Panc1 (cell line): ENCODE data around the gene CST6. TPM values are rescaled to one million over a fixed set of nuclear protein-coding genes. Genes with fewer than 3 reads are reported as not detected.

Experiments
- ATAC-seq: fragments of 200-7000 bp; cut with Tn5 transposase; 2 replicates; pipeline ENCODE4 v1.9.1; 2020; ENCODE audit warnings: mild to moderate bottlenecking, moderate library complexity
- BruUV-seq: library from RNA; stranded (reverse); fragments of 400-500 nt; replicated peaks from 2 replicates; lab custom pipeline; 2021; lab: Mats Ljungman, UMichigan
- CTCF ChIA-PET: fragments of 300-600 bp; sonication (Branson Sonifier 250); formaldehyde crosslinking; loops from one replicate; lab custom pipeline; 2022; ENCODE audit warnings: antibody characterized with exemption; lab: Charles Lee
- POLR2A ChIA-PET: fragments of 300-600 bp; sonication (Branson Sonifier 250); formaldehyde crosslinking; loops from one replicate; lab custom pipeline; 2022; ENCODE audit warnings: antibody characterized with exemption; lab: Charles Lee
- DNase-seq: peaks from one replicate; pipeline ENCODE4 v3.0.0-alpha.2; 2010; ENCODE audit warnings: low read depth, low spot score
- H3K27ac ChIP-seq: 2 replicates; pipeline ENCODE4 v1.5.1; 2011; ENCODE audit warnings: mild to moderate bottlenecking, low read length, inconsistent platforms
- H3K27me3 ChIP-seq: fragments of 200-500 bp; sonication (Bioruptor generic); 2 replicates; pipeline ENCODE4 v1.6.0; 2014; ENCODE audit warnings: low read length, inconsistent platforms; ENCODE audit not compliant: control insufficient read depth, insufficient read depth
- H3K36me3 ChIP-seq: fragments of 200-500 bp; sonication (Bioruptor generic); 2 replicates; pipeline ENCODE4 v1.5.1; 2014; ENCODE audit warnings: inconsistent platforms, mild to moderate bottlenecking, low read length, moderate library complexity; ENCODE audit not compliant: control insufficient read depth, insufficient read depth
- H3K4me1 ChIP-seq: 2 replicates; pipeline ENCODE4 v1.5.1; 2011; ENCODE audit warnings: inconsistent platforms, mild to moderate bottlenecking, low read length, moderate library complexity; ENCODE audit not compliant: control insufficient read depth, insufficient read depth
- H3K4me3 ChIP-seq, 2 experiments: 2 replicates each; pipeline ENCODE4 v1.5.1; 2011 to 2012; ENCODE audit warnings: low read depth in 2 of 2, low read length in 2 of 2, mild to moderate bottlenecking in 2 of 2, inconsistent platforms in 1 of 2, moderate library complexity in 1 of 2
- H3K9me3 ChIP-seq: fragments of 200-500 bp; sonication (Bioruptor generic); 2 replicates; pipeline ENCODE4 v1.5.1; 2014; ENCODE audit warnings: low read depth, mild to moderate bottlenecking, inconsistent platforms, low read length, moderate library complexity; ENCODE audit not compliant: control insufficient read depth, insufficient read depth
- POLR2AphosphoS5 ChIP-seq: IDR thresholded peaks from 2 replicates; pipeline ENCODE4 v1.6.1; 2012; ENCODE audit warnings: mild to moderate bottlenecking, low read depth, low read length, moderate library complexity
- SIN3A ChIP-seq: IDR thresholded peaks from 2 replicates; pipeline ENCODE4 v1.6.1; 2012; ENCODE audit warnings: low read depth, mild to moderate bottlenecking, low read length, moderate library complexity, borderline replicate concordance; ENCODE audit not compliant: insufficient read depth
- TCF7L2 ChIP-seq: IDR thresholded peaks from 2 replicates; pipeline ENCODE4 v1.6.1; 2011; ENCODE audit warnings: mild to moderate bottlenecking, low read depth, low read length, inconsistent platforms
- in situ Hi-C: cut with HindIII; loops from 2 replicates; pipeline ENCODE4 v1.10.0; 2016; ENCODE audit warnings: low sequenced_read_pairs, low pct_unique_long_range_greater_than_20kb
- intact Hi-C: fragments of 100-400 bp; cut with micrococcal nuclease; formaldehyde crosslinking; loops from one replicate; pipeline ENCODE4 v1.10.0; 2022; ENCODE audit not compliant: unreplicated experiment
- total RNA-seq: library from RNA; stranded (reverse); gene quantifications from one replicate; pipeline ENCODE4 v1.2.1, GENCODE V29; 2021; ENCODE audit not compliant: unreplicated experiment
- TF ChIP-seq, protein P1 (sequence below), 2 experiments: IDR thresholded peaks; 2 replicates each; pipeline ENCODE4 v1.6.1; 2011 to 2012; ENCODE audit warnings: low read depth in 2 of 2, control low read depth in 1 of 2, low read length in 1 of 2, mild to moderate bottlenecking in 1 of 2, moderate library complexity in 1 of 2; ENCODE audit not compliant: insufficient read depth in 1 of 2
- TF ChIP-seq, protein P2 (sequence below): fragments of 450-650 bp; IDR thresholded peaks from 2 replicates; pipeline ENCODE4 v1.5.1; 2017; ENCODE audit warnings: mild to moderate bottlenecking

The CST6 gene
- total RNA-seq, 1 experiment from 2014 or later = 0.23 TPM

DNA sequence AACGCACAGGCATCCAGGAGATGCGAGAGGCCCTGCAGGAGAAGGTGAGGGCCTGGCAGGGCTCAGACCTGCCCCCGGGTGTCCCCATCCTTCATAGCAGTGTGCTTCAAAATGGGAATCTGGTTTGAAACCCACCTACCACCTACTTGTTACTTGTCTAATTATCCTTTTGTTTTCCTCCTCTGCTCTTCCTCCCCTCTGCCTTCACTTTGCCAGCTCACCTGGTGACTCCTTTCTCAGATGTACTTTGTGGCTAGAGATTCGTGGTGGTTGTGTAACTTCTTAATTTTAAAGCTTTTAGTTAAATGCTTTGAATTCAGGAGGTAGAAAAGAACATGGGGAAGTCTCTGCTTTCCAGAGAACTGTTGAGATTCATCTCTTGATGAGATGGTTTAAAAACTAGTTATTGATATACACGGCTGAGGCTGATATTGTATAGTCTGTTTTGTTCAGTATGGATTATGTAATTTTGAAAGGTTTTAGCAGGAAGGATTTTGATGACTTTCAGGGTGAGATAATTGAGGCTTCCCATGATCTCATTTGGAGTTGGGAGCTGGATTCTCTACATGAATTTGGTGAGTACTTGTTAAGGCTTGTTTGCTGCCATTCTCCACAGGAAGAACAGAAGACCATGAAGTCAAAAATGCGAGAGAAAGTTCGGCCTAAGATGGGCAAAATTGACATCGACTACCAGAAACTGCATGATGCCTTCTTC is 48.3 kb downstream of the CST6 start:
- ChIA-PET POLR2A (no interaction called here), CTCF (interaction anchor here (0.6 kb wide), 1 partner anchor 302 kb away, joined by 14 read pairs; no protein-coding TSS in a partner anchor)
- no peaks in the 10 kb centered on the region for H3K27me3 ChIP-seq
- H3K4me3 ChIP-seq = no peak overlapping the region
- no TSS peak for BruUV-seq
- intact Hi-C loops = no loop called here
- in situ Hi-C loops = no loop called here
- TF ChIP-seq SIN3A (no peak), TCF7L2 (no peak), POLR2AphosphoS5 (no peak)
- TF ChIP-seq, protein P1, sequence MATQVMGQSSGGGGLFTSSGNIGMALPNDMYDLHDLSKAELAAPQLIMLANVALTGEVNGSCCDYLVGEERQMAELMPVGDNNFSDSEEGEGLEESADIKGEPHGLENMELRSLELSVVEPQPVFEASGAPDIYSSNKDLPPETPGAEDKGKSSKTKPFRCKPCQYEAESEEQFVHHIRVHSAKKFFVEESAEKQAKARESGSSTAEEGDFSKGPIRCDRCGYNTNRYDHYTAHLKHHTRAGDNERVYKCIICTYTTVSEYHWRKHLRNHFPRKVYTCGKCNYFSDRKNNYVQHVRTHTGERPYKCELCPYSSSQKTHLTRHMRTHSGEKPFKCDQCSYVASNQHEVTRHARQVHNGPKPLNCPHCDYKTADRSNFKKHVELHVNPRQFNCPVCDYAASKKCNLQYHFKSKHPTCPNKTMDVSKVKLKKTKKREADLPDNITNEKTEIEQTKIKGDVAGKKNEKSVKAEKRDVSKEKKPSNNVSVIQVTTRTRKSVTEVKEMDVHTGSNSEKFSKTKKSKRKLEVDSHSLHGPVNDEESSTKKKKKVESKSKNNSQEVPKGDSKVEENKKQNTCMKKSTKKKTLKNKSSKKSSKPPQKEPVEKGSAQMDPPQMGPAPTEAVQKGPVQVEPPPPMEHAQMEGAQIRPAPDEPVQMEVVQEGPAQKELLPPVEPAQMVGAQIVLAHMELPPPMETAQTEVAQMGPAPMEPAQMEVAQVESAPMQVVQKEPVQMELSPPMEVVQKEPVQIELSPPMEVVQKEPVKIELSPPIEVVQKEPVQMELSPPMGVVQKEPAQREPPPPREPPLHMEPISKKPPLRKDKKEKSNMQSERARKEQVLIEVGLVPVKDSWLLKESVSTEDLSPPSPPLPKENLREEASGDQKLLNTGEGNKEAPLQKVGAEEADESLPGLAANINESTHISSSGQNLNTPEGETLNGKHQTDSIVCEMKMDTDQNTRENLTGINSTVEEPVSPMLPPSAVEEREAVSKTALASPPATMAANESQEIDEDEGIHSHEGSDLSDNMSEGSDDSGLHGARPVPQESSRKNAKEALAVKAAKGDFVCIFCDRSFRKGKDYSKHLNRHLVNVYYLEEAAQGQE (IDR thresholded peaks at IDR 0.05; ENCODE audit: insufficient read depth in 1 of 2, low read depth in 2 of 2, low read length in 1 of 2) = no peak
- TF ChIP-seq, protein P2, sequence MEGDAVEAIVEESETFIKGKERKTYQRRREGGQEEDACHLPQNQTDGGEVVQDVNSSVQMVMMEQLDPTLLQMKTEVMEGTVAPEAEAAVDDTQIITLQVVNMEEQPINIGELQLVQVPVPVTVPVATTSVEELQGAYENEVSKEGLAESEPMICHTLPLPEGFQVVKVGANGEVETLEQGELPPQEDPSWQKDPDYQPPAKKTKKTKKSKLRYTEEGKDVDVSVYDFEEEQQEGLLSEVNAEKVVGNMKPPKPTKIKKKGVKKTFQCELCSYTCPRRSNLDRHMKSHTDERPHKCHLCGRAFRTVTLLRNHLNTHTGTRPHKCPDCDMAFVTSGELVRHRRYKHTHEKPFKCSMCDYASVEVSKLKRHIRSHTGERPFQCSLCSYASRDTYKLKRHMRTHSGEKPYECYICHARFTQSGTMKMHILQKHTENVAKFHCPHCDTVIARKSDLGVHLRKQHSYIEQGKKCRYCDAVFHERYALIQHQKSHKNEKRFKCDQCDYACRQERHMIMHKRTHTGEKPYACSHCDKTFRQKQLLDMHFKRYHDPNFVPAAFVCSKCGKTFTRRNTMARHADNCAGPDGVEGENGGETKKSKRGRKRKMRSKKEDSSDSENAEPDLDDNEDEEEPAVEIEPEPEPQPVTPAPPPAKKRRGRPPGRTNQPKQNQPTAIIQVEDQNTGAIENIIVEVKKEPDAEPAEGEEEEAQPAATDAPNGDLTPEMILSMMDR = no peak
- no peak for DNase-seq
- no peak overlapping the region for H3K27ac ChIP-seq
- no peaks in the 10 kb centered on the region for H3K9me3 ChIP-seq
- peaks cover 82% of the 10 kb centered on the region for H3K36me3 ChIP-seq
- ATAC-seq = no peak
- H3K4me1 ChIP-seq = no peaks in the 10 kb centered on the region

DNA sequence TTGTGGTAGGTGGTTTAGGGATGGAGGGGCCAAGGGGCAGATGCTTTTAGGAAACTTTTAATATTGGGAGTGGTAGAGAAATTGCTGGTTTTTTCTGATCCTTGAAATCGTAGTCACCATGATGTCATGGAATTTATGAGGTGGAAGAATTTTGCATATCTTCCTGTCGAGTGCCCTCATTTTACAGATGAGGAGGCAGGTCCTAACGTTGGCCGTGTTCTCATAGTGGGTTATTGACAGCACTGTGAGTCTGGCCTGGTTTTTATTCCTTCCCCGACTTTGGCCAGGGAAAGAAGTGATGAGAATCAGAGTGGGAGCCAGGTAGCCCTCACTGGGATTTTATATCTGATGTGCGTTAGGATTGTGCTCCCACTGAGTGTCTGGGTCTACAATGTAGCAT is 49.5 kb downstream of the CST6 start:
- Histone ChIP-seq H3K9me3 (no peaks in the 10 kb centered on the region), H3K27ac (no peak overlapping the region), H3K4me1 (no peaks in the 10 kb centered on the region), H3K4me3 (no peak overlapping the region), H3K36me3 (peaks cover 80% of the 10 kb centered on the region), H3K27me3 (no peaks in the 10 kb centered on the region)
- ATAC-seq = no peak
- intact Hi-C loops (no loop called here), in situ Hi-C loops (no loop called here)
- BruUV-seq = no TSS peak
- TF ChIP-seq TCF7L2 = no peak
- TF ChIP-seq POLR2AphosphoS5 = no peak
- TF ChIP-seq, protein P1 (IDR thresholded peaks at IDR 0.05; ENCODE audit: insufficient read depth in 1 of 2, low read depth in 2 of 2, low read length in 1 of 2) = no peak
- TF ChIP-seq, protein P2 = no peak
- no peak for TF ChIP-seq SIN3A
- no peak for DNase-seq
- ChIA-PET POLR2A (no interaction called here), CTCF (no interaction called here)
